ENCODE results near the gene TRPV3. TPM values are rescaled to one million over a fixed set of nuclear protein-coding genes. Genes with fewer than 3 reads are reported as not detected.

TRPV3 gene
- total RNA-seq, 1 donor from 2014 or later = 2.1 TPM

DNA sequence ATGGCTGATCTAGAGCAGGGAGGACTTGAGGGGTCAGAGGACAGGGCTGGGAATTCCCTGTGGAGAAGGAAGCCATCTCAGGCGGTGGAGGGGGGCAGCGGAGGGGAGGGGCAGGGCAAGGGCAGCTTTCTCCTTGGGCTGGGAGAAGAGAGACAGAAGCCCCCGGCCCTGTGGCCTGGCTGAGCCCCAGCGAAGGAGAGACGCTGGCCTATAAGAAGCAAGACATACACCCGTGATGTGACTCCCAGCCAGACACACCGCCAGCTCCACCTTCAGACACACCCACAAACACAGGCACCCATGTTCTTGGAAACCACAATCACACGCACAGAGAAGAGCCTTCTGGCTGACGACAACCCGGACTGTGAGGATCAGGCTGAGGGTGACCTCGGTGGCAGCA lies 10.0 kb downstream of the TRPV3 start:
- H3K36me3 ChIP-seq (ENCODE audit: control insufficient read depth, insufficient read depth, low read length) = no peaks in the 10 kb centered on the region
- TF ChIP-seq, protein P1, sequence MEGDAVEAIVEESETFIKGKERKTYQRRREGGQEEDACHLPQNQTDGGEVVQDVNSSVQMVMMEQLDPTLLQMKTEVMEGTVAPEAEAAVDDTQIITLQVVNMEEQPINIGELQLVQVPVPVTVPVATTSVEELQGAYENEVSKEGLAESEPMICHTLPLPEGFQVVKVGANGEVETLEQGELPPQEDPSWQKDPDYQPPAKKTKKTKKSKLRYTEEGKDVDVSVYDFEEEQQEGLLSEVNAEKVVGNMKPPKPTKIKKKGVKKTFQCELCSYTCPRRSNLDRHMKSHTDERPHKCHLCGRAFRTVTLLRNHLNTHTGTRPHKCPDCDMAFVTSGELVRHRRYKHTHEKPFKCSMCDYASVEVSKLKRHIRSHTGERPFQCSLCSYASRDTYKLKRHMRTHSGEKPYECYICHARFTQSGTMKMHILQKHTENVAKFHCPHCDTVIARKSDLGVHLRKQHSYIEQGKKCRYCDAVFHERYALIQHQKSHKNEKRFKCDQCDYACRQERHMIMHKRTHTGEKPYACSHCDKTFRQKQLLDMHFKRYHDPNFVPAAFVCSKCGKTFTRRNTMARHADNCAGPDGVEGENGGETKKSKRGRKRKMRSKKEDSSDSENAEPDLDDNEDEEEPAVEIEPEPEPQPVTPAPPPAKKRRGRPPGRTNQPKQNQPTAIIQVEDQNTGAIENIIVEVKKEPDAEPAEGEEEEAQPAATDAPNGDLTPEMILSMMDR (IDR thresholded peaks at IDR 0.05; ENCODE audit: insufficient read depth, low read length, poor library complexity, severe bottlenecking) = no peak

DNA sequence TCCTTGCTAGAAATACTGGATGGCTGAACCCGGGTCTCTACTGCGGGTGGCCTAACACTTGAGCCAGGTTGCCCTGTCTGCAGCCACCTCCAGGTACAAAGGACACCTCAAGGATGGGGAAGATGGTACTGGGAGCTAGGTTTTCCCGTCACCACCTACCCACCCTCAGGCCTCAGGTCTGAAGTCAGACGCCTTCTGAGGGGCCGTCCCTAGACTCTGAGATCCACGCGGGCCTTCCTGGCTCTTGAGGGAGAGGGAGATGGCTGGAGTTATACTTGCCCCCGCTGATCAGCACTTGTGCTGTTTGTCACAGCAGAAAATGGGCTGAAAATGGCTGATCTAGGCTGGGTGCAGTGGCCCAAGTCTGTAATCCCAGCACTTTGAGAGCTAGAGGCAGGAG lies 10.6 kb downstream of the TRPV3 start:
- Histone ChIP-seq H3K4me3 (ENCODE audit: low read depth, low read length) (no peak overlapping the region), H3K36me3 (ENCODE audit: control insufficient read depth, insufficient read depth, low read length) (no peaks in the 10 kb centered on the region), H3K27me3 (ENCODE audit: control insufficient read depth, insufficient read depth, low read length) (no peaks in the 10 kb centered on the region)
- DNase-seq (ENCODE audit: low read depth) = no peak
- TF ChIP-seq, protein P1 (IDR thresholded peaks at IDR 0.05; ENCODE audit: insufficient read depth, low read length, poor library complexity, severe bottlenecking) = no peak

More for the DNA sequence above, 10.0 kb downstream of the TRPV3 start:
- H3K27me3 ChIP-seq (ENCODE audit: control insufficient read depth, insufficient read depth, low read length) = no peaks in the 10 kb centered on the region
- H3K4me3 ChIP-seq (ENCODE audit: low read depth, low read length) = no peak overlapping the region
- DNase-seq (ENCODE audit: low read depth) = no peak

DNA sequence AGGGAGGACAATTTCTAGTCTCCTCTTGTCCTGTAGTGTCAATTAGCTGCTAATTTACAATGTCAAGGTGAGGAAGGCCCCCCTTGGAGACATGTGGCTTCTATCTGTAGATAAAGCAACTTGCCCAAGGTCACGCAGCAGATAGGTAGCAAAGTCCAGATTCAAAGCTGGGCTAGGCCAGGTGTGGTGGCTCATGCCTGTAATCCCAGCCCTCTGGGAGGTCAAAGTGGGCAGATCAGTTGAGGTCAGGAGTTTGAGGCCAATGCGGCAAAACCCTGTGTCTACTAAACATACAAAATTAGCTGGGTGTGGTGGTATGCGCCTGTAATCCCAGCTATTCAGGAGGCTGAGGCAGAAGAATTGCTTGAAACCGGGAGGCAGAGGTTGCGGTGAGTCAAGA lies 11.1 kb downstream of the TRPV3 start:
- TF ChIP-seq, protein P1 (IDR thresholded peaks at IDR 0.05; ENCODE audit: insufficient read depth, low read length, poor library complexity, severe bottlenecking) = no peak
- H3K27me3 ChIP-seq (ENCODE audit: control insufficient read depth, insufficient read depth, low read length) = no peaks in the 10 kb centered on the region
- no peaks in the 10 kb centered on the region for H3K36me3 ChIP-seq (ENCODE audit: control insufficient read depth, insufficient read depth, low read length)
- DNase-seq (ENCODE audit: low read depth) = no peak
- no peak overlapping the region for H3K4me3 ChIP-seq (ENCODE audit: low read depth, low read length)

DNA sequence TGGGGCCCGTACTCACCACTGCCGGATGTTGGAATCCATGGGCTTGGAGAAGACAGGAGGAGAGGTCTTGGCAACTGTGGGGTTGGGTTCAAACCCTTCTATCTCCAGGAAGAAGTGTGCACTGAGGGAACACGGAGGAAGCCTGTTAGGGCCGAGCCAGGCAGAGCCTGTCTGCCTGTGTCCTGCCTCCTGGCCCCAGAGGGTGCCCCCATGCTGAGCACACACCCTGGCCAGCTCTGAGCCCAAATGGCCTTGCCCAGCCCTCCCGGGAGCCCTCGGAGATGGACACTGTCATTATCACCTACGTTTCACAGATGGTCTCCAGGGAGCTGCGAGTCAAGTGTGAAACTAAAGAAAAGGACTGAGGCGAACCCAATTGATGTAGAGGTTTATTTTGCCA lies 12.5 kb downstream of the TRPV3 start:
- H3K27me3 ChIP-seq (ENCODE audit: control insufficient read depth, insufficient read depth, low read length) = no peaks in the 10 kb centered on the region
- H3K4me3 ChIP-seq (ENCODE audit: low read depth, low read length) = no peak overlapping the region
- DNase-seq (ENCODE audit: low read depth) = no peak
- TF ChIP-seq, protein P1 (IDR thresholded peaks at IDR 0.05; ENCODE audit: insufficient read depth, low read length, poor library complexity, severe bottlenecking) = no peak
- no peaks in the 10 kb centered on the region for H3K36me3 ChIP-seq (ENCODE audit: control insufficient read depth, insufficient read depth, low read length)

- TF ChIP-seq, protein P1 (IDR thresholded peaks at IDR 0.05; ENCODE audit: insufficient read depth, low read length, poor library complexity, severe bottlenecking) = no peak
- Histone ChIP-seq H3K27me3 (ENCODE audit: control insufficient read depth, insufficient read depth, low read length) (no peaks in the 10 kb centered on the region), H3K4me3 (ENCODE audit: low read depth, low read length) (no peak overlapping the region), H3K36me3 (ENCODE audit: control insufficient read depth, insufficient read depth, low read length) (no peaks in the 10 kb centered on the region)
- DNase-seq (ENCODE audit: low read depth) = no peak
Observed at GRCh38 chr17:3544365-3544764, 13.2 kb downstream of the TRPV3 start.

- H3K27me3 ChIP-seq (ENCODE audit: control insufficient read depth, insufficient read depth, low read length) = no peaks in the 10 kb centered on the region
- TF ChIP-seq, protein P1 (IDR thresholded peaks at IDR 0.05; ENCODE audit: insufficient read depth, low read length, poor library complexity, severe bottlenecking) = no peak
- no peak for DNase-seq (ENCODE audit: low read depth)
Observed at GRCh38 chr17:3543453-3543852, 14.2 kb downstream of the TRPV3 start.

More at GRCh38 chr17:3543453-3543852, 14.2 kb downstream of the TRPV3 start:
- no peak overlapping the region for H3K4me3 ChIP-seq (ENCODE audit: low read depth, low read length)
- no peaks in the 10 kb centered on the region for H3K36me3 ChIP-seq (ENCODE audit: control insufficient read depth, insufficient read depth, low read length)
